ENCODE measurements around the gene RRAS.

Gene RRAS

GRCh38 chr19:49593233-49594113 is 46.5 kb downstream of the RRAS start:
- no peak for TF ChIP-seq SIN3A (IDR thresholded peaks at IDR 0.05; ENCODE audit: borderline replicate concordance, insufficient read depth, low read length)
- no peak for TF ChIP-seq REST (IDR thresholded peaks at IDR 0.05; ENCODE audit: insufficient read depth in 1 of 2, low read depth in 2 of 2, low read length in 2 of 2)
- TF ChIP-seq FOXP2 (optimal IDR thresholded peaks at IDR 0.05; ENCODE audit: borderline replicate concordance, extremely low read depth, extremely low read length, insufficient read depth): no peak
- TF ChIP-seq POLR2AphosphoS5 (IDR thresholded peaks at IDR 0.05; ENCODE audit: low read depth, low read length): no peak
- TF ChIP-seq TAF1 (IDR thresholded peaks at IDR 0.05; ENCODE audit: borderline replicate concordance, insufficient read depth, low read length): no peak

DNA sequence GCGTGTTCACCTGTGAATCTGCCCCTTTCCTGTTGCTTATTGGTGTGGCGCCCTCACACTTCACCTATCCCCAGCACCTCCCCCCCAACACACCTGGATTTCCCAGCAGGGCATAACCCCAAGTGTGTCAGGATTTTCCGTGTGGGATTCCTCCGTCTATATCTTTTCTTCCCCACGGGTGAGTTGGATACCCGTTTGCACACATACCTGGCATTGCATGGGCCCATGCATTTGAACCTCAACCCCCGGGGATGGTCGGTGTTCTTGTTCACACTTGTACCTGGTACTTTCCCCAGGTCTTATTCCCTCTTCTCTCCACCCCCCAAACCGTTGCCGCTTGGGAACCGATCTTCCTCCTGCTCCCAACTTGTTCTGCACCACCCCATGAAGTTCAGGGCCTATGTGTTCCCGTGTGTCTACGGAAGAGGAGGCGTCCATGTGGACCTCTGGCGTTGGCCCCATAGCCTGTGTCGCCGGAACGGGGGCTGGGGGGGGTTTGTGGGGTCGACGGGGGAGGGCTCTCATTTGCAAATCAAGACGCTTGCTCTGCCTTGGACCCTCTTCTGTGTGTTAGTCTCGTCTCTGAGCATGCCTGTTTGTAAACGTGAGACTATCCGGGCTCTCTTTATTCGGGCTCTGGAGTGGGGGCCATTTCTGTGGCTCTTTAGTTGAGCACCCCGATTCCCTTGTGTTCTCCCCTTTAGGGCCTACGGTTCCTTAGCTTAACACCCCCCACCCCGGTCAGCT is 47.3 kb downstream of the RRAS start:
- TF ChIP-seq REST (IDR thresholded peaks at IDR 0.05; ENCODE audit: insufficient read depth in 1 of 2, low read depth in 2 of 2, low read length in 2 of 2): no peak
- no peak; the same call in 1 of the 2 replicates for TF ChIP-seq POLR2AphosphoS5 (IDR thresholded peaks at IDR 0.05; ENCODE audit: low read depth, low read length)
- TF ChIP-seq FOXP2 (optimal IDR thresholded peaks at IDR 0.05; ENCODE audit: borderline replicate concordance, extremely low read depth, extremely low read length, insufficient read depth): no peak
- TF ChIP-seq SIN3A (IDR thresholded peaks at IDR 0.05; ENCODE audit: borderline replicate concordance, insufficient read depth, low read length): no peak
- TF ChIP-seq TAF1 (IDR thresholded peaks at IDR 0.05; ENCODE audit: borderline replicate concordance, insufficient read depth, low read length): no peak

DNA sequence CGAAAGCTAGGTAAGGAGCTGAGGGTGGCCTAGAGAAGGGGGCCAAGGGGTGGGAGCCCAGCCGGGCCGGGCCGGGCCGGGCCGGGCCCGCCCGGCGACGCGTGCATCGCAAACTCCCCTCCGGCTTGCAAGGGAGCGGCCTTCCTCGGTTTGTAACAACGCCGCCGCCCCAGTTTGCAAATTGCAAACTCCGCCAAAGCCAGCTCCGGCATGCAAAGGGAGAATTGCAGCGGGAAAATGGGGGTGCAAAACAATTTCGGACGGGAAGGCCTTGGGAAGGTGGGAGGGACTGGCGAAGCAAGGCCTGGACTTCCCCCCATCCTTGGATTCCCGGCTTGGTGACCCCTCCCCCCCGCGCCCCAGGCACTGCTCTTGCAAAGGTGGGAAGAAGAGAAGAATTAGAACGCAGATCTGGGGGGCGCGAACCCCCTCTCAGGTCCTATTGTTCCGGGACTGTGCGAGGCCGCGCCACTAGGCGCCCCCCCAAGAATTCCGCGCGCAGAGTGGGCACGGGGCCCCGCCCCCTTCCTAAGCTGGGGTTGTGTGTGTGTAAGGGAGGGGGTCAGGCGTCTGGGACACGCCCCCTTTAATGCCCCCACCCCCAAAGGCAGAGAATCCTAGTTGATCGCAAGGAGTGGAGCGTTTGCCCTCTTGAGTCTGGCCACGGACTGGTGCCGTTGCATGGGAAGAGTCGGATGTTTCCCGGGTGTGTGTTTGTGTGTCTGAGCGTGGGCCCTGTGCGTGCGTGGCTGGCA is 48.0 kb downstream of the RRAS start:
- TF ChIP-seq SIN3A (IDR thresholded peaks at IDR 0.05; ENCODE audit: borderline replicate concordance, insufficient read depth, low read length) (peak; percentile 56; the same call in 1 of the 2 replicates), FOXP2 (optimal IDR thresholded peaks at IDR 0.05; ENCODE audit: borderline replicate concordance, extremely low read depth, extremely low read length, insufficient read depth) (no peak), REST (IDR thresholded peaks at IDR 0.05; ENCODE audit: insufficient read depth in 1 of 2, low read depth in 2 of 2, low read length in 2 of 2) (no peak), POLR2AphosphoS5 (IDR thresholded peaks at IDR 0.05; ENCODE audit: low read depth, low read length) (peak; percentile 42; the same call in 1 of the 2 replicates), TAF1 (IDR thresholded peaks at IDR 0.05; ENCODE audit: borderline replicate concordance, insufficient read depth, low read length) (peak; percentile 20; the same call in 1 of the 2 replicates)

GRCh38 chr19:49590971-49591730 is 48.8 kb downstream of the RRAS start, which contains the start of gene PRR12:
PRR12 (plus strand) TSS chr19:49591182; CDS start chr19:49591655, 473 bp downstream.
- TF ChIP-seq REST (IDR thresholded peaks at IDR 0.05; ENCODE audit: insufficient read depth in 1 of 2, low read depth in 2 of 2, low read length in 2 of 2) (peak in 1 of 2 experiments; percentile 30; a peak in 1 of 4 replicates), SIN3A (IDR thresholded peaks at IDR 0.05; ENCODE audit: borderline replicate concordance, insufficient read depth, low read length) (0 out of 2 replicates have a peak, but pooled peaks have one; percentile 34), POLR2AphosphoS5 (IDR thresholded peaks at IDR 0.05; ENCODE audit: low read depth, low read length) (peak; percentile 34; the same call in 1 of the 2 replicates), FOXP2 (optimal IDR thresholded peaks at IDR 0.05; ENCODE audit: borderline replicate concordance, extremely low read depth, extremely low read length, insufficient read depth) (no peak), TAF1 (IDR thresholded peaks at IDR 0.05; ENCODE audit: borderline replicate concordance, insufficient read depth, low read length) (peak; percentile 61; the same call in 1 of the 2 replicates)

Measured in PFSK-1 (cell line).